K562 (cell line): ENCODE results near the gene IRF9. TPM values are rescaled to one million over a fixed set of nuclear protein-coding genes. Genes with fewer than 3 reads are reported as not detected.

ENCODE experiments used
- ATAC-seq: fragments of 200-7000 bp; cut with Tn5 transposase; 3 replicates; pipeline ENCODE4 v1.9.1; 2020; ENCODE audit warnings: moderate library complexity
- BruUV-seq: library from RNA; stranded (reverse); fragments of 400-500 nt; replicated peaks from 2 replicates; lab custom pipeline; 2021; lab: Mats Ljungman, UMichigan
- CTCF ChIA-PET: fragments of 300-600 bp; formaldehyde crosslinking; extraction: SDS; loops from one replicate; lab custom pipeline; 2021; ENCODE audit warnings: low intra/inter-chr PET ratio; lab: Yijun Ruan, JAX
- POLR2A ChIA-PET: fragments of 300-600, 350-650 bp; sonication (Branson Sonifier 250); formaldehyde crosslinking; extraction: SDS; loops from one replicate; lab custom pipeline; 2021; ENCODE audit warnings: antibody characterized with exemption, inconsistent platforms; lab: Yijun Ruan, JAX
- DNase-seq, 4 experiments: peaks; one replicate each; pipeline versions ENCODE4 v3.0.0 to v3.0.0-alpha.2; 2011 to 2018; ENCODE audit warnings: low spot score in 3 of 4, mixed read lengths in 3 of 4; ENCODE audit errors: extremely low read depth in 1 of 4
- FAIRE-seq: peaks from 2 replicates; lab custom pipeline; 2011; peaks lifted over from hg19 to GRCh38; lab: Jason Lieb, UNC
- H2AFZ ChIP-seq: 2 replicates; pipeline ENCODE4 v1.6.0; 2011; ENCODE audit warnings: low read depth, low read length, control low read depth, inconsistent platforms
- H3K27ac ChIP-seq: fragments of 200-600 bp; 3 replicates; pipeline ENCODE4 v1.8.0; 2011; ENCODE audit warnings: low read depth, mild to moderate bottlenecking, control low read depth, inconsistent platforms, low read length, moderate library complexity, mixed read lengths; ENCODE audit errors: extremely low read depth
- H3K27me3 ChIP-seq, 2 experiments: fragments of 300-600 bp in 1 of 2; 2 replicates in 1 of 2; 3 replicates in 1 of 2; pipeline versions ENCODE4 v1.6.0 to v1.8.0; 2011; ENCODE audit warnings: inconsistent platforms in 2 of 2, low read length in 2 of 2, mild to moderate bottlenecking in 1 of 2, mixed read lengths in 1 of 2, moderate library complexity in 1 of 2; ENCODE audit not compliant: control insufficient read depth in 2 of 2, insufficient read depth in 2 of 2
- H3K36me3 ChIP-seq: fragments of 300-600 bp; 3 replicates; pipeline ENCODE4 v1.8.0; 2011; ENCODE audit warnings: mild to moderate bottlenecking, low read length, inconsistent platforms; ENCODE audit not compliant: control insufficient read depth, insufficient read depth
- H3K4me1 ChIP-seq, 2 experiments: fragments of 200-600 bp in 1 of 2; replicated peaks in 1 of 2; 2 replicates in 1 of 2; 3 replicates in 1 of 2; pipeline versions ENCODE4 v1.5.1 to v1.8.0; 2011; ENCODE audit warnings: inconsistent platforms in 2 of 2, low read length in 2 of 2, mild to moderate bottlenecking in 1 of 2, mixed read lengths in 1 of 2, moderate library complexity in 1 of 2; ENCODE audit not compliant: control insufficient read depth in 2 of 2, insufficient read depth in 2 of 2
- H3K4me2 ChIP-seq: 2 replicates; pipeline ENCODE4 v1.6.1; 2011; ENCODE audit warnings: low read length, control low read depth, inconsistent platforms, mixed read lengths; ENCODE audit not compliant: insufficient read depth
- H3K4me3 ChIP-seq: fragments of 200-600 bp; sonication (generic), shearing (Covaris generic); 2 replicates; pipeline ENCODE4 v1.5.1; 2016; ENCODE audit warnings: control low read depth, inconsistent platforms
- H3K79me2 ChIP-seq: fragments of 200-600 bp; 3 replicates; pipeline ENCODE4 v1.8.0; 2011; ENCODE audit warnings: low read length, inconsistent platforms; ENCODE audit not compliant: control insufficient read depth, insufficient read depth
- H3K9ac ChIP-seq, 2 experiments: 2 replicates each; pipeline versions ENCODE4 v1.6.0 to v1.6.1; 2011; ENCODE audit warnings: low read depth in 2 of 2, low read length in 2 of 2, control low read depth in 1 of 2, inconsistent platforms in 1 of 2, mild to moderate bottlenecking in 1 of 2, mixed read lengths in 1 of 2; ENCODE audit not compliant: insufficient read depth in 1 of 2
- H3K9me1 ChIP-seq: one replicate; pipeline ENCODE4 v1.6.0; 2011; ENCODE audit warnings: inconsistent platforms, mild to moderate bottlenecking, low read length, moderate library complexity; ENCODE audit not compliant: control insufficient read depth, insufficient read depth
- H3K9me3 ChIP-seq: replicated peaks from 2 replicates; pipeline ENCODE4 v1.5.1; 2011; ENCODE audit warnings: low read depth, low read length, inconsistent platforms; ENCODE audit not compliant: control insufficient read depth, insufficient read depth
- H4K20me1 ChIP-seq: replicated peaks from 2 replicates; pipeline ENCODE4 v1.6.1; 2011; ENCODE audit warnings: low read length, inconsistent platforms, mixed read lengths; ENCODE audit not compliant: control insufficient read depth, insufficient read depth
- REST ChIP-seq, 2 experiments: fragments of 450-650 bp; formaldehyde crosslinking in 1 of 2; IDR thresholded peaks; 2 replicates each; pipeline versions ENCODE4 v1.4.0 to v1.6.1; 2014 to 2020; ENCODE audit warnings: mild to moderate bottlenecking in 2 of 2, borderline replicate concordance in 1 of 2, low read depth in 1 of 2
- SRSF1 ChIP-seq: fragments of 200-400 bp; formaldehyde crosslinking; IDR thresholded peaks from 2 replicates; pipeline ENCODE4 v1.6.1; 2017; ENCODE audit warnings: mild to moderate bottlenecking, low read depth, low read length, moderate library complexity
- TAF9B ChIP-seq: fragments of 450-650 bp; IDR thresholded peaks from 2 replicates; pipeline ENCODE4 v1.6.1; 2018; ENCODE audit warnings: mild to moderate bottlenecking; ENCODE audit not compliant: partially characterized antibody
- ZBTB8A ChIP-seq: fragments of 450-650 bp; IDR thresholded peaks from 2 replicates; pipeline ENCODE4 v1.6.1; 2018; ENCODE audit warnings: mild to moderate bottlenecking, moderate library complexity; ENCODE audit not compliant: partially characterized antibody
- ZNF232 ChIP-seq: sonication (generic); formaldehyde crosslinking; IDR thresholded peaks from 2 replicates; pipeline ENCODE4 v1.8.0; 2022; ENCODE audit warnings: mild to moderate bottlenecking, missing genetic modification reagents
- ZNF316 ChIP-seq: fragments of 450-650 bp; IDR thresholded peaks from 2 replicates; pipeline ENCODE4 v1.6.1; 2016
- ZNF583 ChIP-seq: fragments of 250-450 bp; sonication (Bioruptor Pico); IDR thresholded peaks from 2 replicates; pipeline ENCODE4 v1.4.0; 2020
- WGBS: fragments of 100-300 bp; shearing (Covaris generic); methylation state at CpG from one replicate; pipeline ENCODE4 v1.1.6; 2016; ENCODE audit warnings: low coverage, mixed read lengths; ENCODE audit not compliant: insufficient coverage; ENCODE audit errors: missing lambda C conversion rate; 5-methylcytosine and 5-hydroxymethylcytosine counted together
- in situ Hi-C: fragments of 300-500 bp; cut with MboI; formaldehyde crosslinking; loops from 4 replicates; pipeline ENCODE4 v1.15.0; 2018; ENCODE audit warnings: inconsistent platforms, mixed read lengths
- intact Hi-C: fragments of 100-400 bp; cut with micrococcal nuclease; formaldehyde crosslinking; loops from 2 replicates; pipeline ENCODE4 v1.14.2; 2022
- polyA plus RNA-seq, 8 experiments: library from polyadenylated mRNA; depleted of rRNA in 4 of 8; stranded (reverse) in 5 of 8; unstranded in 3 of 8; fragments of >200 nt; fragmentation: Nextera tagmentation in 2 of 8; fragmentation: Illumina TruSeq in 1 of 8; extraction: Ambion mirVana in 2 of 8; extraction: Trizol in 1 of 8; gene quantifications; 2 replicates each; pipeline versions ENCODE4 v1.2.1 to v1.2.3, GENCODE V29; 2011 to 2014; ENCODE audit warnings: inconsistent platforms in 1 of 8, missing spikeins in 1 of 8
- total RNA-seq, 7 experiments: library from RNA; depleted of rRNA in 6 of 7; stranded (reverse); fragments of >200 nt in 6 of 7; fragmentation: Illumina TruSeq in 2 of 7; extraction: Trizol in 2 of 7; gene quantifications; 2 replicates each; pipeline versions ENCODE4 v1.2.1 to v1.2.3, GENCODE V29; 2011 to 2021; ENCODE audit warnings: low replicate concordance in 1 of 7
- TF ChIP-seq, protein P1 (sequence below): IDR thresholded peaks from 2 replicates; pipeline ENCODE4 v1.6.1; 2011; ENCODE audit warnings: borderline replicate concordance, low read depth, mild to moderate bottlenecking, moderate library complexity, low read length; ENCODE audit not compliant: insufficient read depth, poor library complexity, severe bottlenecking

The IRF9 gene
- total and polyA plus RNA-seq, 9 of the 15 experiments (the other 6 are each of a cell fraction or from before 2014, with no cell fraction given): 0.79 to 14.8 (median 6.1) TPM

DNA sequence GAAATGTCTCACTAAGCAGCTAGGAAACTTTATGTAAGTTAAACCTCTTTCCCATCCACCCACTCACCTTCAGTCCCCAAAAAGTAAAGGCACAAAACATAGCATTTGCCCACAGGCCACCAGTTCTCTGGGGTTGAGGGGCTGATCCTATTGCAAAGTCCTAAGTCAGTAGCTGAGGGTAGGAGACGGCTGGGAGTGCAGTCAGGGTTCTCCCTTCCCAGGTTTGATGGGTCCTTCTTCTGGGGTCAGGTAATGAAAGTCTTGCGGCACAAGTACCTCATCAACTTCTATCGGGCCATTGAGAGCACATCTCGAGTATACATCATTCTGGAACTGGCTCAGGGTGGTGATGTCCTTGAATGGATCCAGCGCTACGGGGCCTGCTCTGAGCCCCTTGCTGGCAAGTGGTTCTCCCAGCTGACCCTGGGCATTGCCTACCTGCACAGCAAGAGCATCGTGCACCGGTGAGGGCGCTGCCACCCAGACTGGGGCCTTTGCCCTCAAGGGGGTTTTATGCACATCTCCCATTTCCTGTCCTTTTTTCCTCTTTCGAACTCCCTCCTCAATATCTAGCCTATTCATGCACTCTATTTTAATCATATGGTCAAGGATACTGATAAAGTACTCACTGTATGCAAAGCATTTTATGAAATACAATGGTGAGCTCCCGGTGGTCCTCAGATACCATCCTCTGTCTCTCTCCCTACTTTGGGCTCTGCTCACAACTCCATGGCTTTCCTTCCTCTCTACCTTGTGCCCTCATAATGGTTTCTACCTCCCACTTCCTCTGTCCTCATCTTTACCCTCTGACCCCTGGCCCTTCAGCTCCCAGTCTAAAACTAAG, 45.4 kb downstream of the IRF9 start:
- DNase-seq (no peak), ATAC-seq (no peak), FAIRE-seq (no peak)
- no peak overlapping the region for H3K27ac ChIP-seq
- CTCF ChIA-PET: no interaction called here
- POLR2A ChIA-PET: interaction anchor here (0.8 to 4.0 kb wide), 4 partner anchors 11 to 101 kb away, joined by 3 to 19 read pairs (median 4); partner anchors contain the start of genes CIDEB and TM9SF1
- no peak for TF ChIP-seq TAF9B
- TF ChIP-seq ZNF232 (CRISPR knock-in tag): no peak
- TF ChIP-seq REST (IDR thresholded peaks at IDR 0.05; ENCODE audit: borderline replicate concordance): no peak
- TF ChIP-seq REST (CRISPR knock-in tag; IDR thresholded peaks at IDR 0.05; ENCODE audit: low read depth): no peak
- no peak for TF ChIP-seq SRSF1
- TF ChIP-seq ZNF583 (CRISPR knock-in tag): no peak
- no peak for TF ChIP-seq ZBTB8A
- TF ChIP-seq, protein P1, sequence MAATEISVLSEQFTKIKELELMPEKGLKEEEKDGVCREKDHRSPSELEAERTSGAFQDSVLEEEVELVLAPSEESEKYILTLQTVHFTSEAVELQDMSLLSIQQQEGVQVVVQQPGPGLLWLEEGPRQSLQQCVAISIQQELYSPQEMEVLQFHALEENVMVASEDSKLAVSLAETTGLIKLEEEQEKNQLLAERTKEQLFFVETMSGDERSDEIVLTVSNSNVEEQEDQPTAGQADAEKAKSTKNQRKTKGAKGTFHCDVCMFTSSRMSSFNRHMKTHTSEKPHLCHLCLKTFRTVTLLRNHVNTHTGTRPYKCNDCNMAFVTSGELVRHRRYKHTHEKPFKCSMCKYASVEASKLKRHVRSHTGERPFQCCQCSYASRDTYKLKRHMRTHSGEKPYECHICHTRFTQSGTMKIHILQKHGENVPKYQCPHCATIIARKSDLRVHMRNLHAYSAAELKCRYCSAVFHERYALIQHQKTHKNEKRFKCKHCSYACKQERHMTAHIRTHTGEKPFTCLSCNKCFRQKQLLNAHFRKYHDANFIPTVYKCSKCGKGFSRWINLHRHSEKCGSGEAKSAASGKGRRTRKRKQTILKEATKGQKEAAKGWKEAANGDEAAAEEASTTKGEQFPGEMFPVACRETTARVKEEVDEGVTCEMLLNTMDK: no peak
- TF ChIP-seq ZNF316: no peak
- BruUV-seq: no TSS peak
- intact Hi-C loops: no loop called here
- H3K36me3 ChIP-seq: peaks cover 62% of the 10 kb centered on the region; the same call in 2 of the 3 replicates
- H3K4me1 ChIP-seq: peaks cover 8 to 13% of the 10 kb centered on the region in 2 experiments; a peak in 4 of 5 replicates
- no peaks in the 10 kb centered on the region for H3K9me3 ChIP-seq
- no peaks in the 10 kb centered on the region; the same call in 1 of the 2 replicates for H4K20me1 ChIP-seq
- 0 out of 3 replicates have a peak, but pooled peaks cover 3% of the 10 kb centered on the region for H3K79me2 ChIP-seq
- no peaks in the 10 kb centered on the region for H3K9me1 ChIP-seq
- 98% methylated on average over 10 of the region's 11 CpGs for WGBS
- H3K4me2 ChIP-seq: no peak overlapping the region
- no peak overlapping the region for H3K9ac ChIP-seq
- no peak overlapping the region for H2AFZ ChIP-seq
- in situ Hi-C loops: no loop called here
- H3K4me3 ChIP-seq: no peak overlapping the region
- no peaks in the 10 kb centered on the region for H3K27me3 ChIP-seq
